GM12892 (cell line): ENCODE data around the gene DROSHA.

ENCODE experiments used
- POLR2A ChIP-seq: IDR thresholded peaks from 2 replicates; pipeline ENCODE4 v1.6.1; 2011; ENCODE audit warnings: low read depth, low read length, control low read depth
- POLR2AphosphoS5 ChIP-seq: IDR thresholded peaks from 2 replicates; pipeline ENCODE4 v1.6.1; 2011; ENCODE audit warnings: low read depth, low read length, control low read depth

GRCh38 chr5:31362529-31362900 is 169.4 kb downstream of the DROSHA start:
- TF ChIP-seq POLR2AphosphoS5 (no peak), POLR2A (no peak)
